Activated naive CD4-positive, alpha-beta T cell treated with anti-CD3 and anti-CD28 coated beads, Interleukin-2, amount 10 ng/mL, durations not matched to agents 7 days and 5 days (primary cell): Measurements from ENCODE around the gene ADARB2.

ENCODE experiments used
- CTCF ChIA-PET: fragments of 350-600 bp; sonication (Branson Sonifier 250); formaldehyde crosslinking; loops from one replicate; lab custom pipeline; 2021; ENCODE audit warnings: antibody characterized with exemption; lab: Charles Lee
- DNase-seq: peaks from one replicate; pipeline ENCODE4 v3.0.0-alpha.2; 2020
- H3K27ac Mint-ChIP-seq: one replicate; pipeline ENCODE4 v1.8.0; 2021; ENCODE audit warnings: mild to moderate bottlenecking, moderate library complexity, mixed read lengths
- H3K27me3 Mint-ChIP-seq: one replicate; pipeline ENCODE4 v1.8.0; 2021; ENCODE audit warnings: mild to moderate bottlenecking, mixed read lengths
- H3K36me3 Mint-ChIP-seq: one replicate; pipeline ENCODE4 v1.8.0; 2021; ENCODE audit warnings: mixed read lengths
- H3K4me1 Mint-ChIP-seq: one replicate; pipeline ENCODE4 v1.8.0; 2021; ENCODE audit warnings: mixed read lengths
- H3K4me3 Mint-ChIP-seq: one replicate; pipeline ENCODE4 v1.8.0; 2021; ENCODE audit warnings: mild to moderate bottlenecking, moderate library complexity, mixed read lengths
- H3K9me3 Mint-ChIP-seq: one replicate; pipeline ENCODE4 v1.8.0; 2021; ENCODE audit warnings: mixed read lengths

ADARB2 gene

DNA sequence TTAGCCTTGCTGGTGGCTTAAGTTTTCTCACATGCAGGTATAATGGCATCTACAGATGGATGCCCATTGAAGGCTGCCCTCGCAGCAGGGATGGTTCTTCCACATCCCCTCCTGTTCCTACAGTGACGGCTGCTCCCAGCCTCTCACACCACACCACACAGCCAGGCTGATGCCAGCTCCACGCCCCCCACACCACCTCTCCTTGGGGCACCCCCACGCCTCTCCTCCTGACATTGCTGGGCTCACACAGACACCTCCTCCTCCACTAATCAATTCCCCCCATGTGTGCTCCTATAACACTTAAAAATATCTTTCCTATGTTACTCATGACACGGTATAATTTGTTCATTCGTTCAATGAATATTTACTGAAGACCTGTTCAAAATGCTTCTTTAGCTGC, 437.1 kb downstream of the ADARB2 start:
- Mint-ChIP-seq H3K4me1 (no peaks in the 10 kb centered on the region), H3K27ac (no peak overlapping the region), H3K36me3 (no peaks in the 10 kb centered on the region), H3K4me3 (no peak overlapping the region), H3K9me3 (no peaks in the 10 kb centered on the region), H3K27me3 (peaks cover under 1% of the 10 kb centered on the region)
- no peak for DNase-seq
- CTCF ChIA-PET, result no interaction called here

DNA sequence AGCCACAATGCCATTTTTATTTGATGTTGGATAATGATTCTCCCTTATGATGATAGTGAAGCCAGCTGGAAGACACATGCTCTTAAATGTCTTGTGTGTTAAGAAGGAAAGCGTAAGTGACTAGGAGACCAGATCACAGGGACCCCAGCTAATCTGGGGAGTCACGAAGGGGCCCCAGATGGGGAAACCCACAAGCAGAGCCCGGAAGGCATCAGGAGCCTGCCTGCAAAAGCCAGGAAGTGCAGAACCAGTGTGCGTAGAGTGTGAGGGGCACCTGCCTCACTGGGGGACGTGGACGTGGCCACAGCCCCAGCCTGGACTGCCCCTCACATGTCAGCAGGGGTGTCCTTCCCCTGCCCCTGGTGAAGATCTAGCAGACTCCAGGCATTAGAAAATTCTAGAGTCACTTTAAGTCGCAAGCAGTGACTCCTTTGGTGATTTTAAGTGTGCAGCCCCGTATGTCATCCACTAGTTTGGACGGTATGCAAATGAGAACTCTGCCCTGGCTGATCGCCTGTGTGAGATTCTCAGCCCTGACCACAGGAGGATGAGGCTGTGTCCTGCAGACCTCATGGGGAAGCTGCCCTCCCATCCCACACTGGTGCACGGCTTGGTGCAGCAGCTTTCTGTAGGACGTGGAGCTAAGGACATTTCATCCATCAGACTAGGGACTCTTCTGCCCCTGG, 438.1 kb downstream of the ADARB2 start:
- no peak overlapping the region for H3K4me3 Mint-ChIP-seq
- H3K36me3 Mint-ChIP-seq, result no peaks in the 10 kb centered on the region
- CTCF ChIA-PET, result no interaction called here
- H3K9me3 Mint-ChIP-seq, result no peaks in the 10 kb centered on the region
- peaks cover 11% of the 10 kb centered on the region for H3K27me3 Mint-ChIP-seq
- DNase-seq, result no peak
- no peak overlapping the region for H3K27ac Mint-ChIP-seq
- no peaks in the 10 kb centered on the region for H3K4me1 Mint-ChIP-seq

DNA sequence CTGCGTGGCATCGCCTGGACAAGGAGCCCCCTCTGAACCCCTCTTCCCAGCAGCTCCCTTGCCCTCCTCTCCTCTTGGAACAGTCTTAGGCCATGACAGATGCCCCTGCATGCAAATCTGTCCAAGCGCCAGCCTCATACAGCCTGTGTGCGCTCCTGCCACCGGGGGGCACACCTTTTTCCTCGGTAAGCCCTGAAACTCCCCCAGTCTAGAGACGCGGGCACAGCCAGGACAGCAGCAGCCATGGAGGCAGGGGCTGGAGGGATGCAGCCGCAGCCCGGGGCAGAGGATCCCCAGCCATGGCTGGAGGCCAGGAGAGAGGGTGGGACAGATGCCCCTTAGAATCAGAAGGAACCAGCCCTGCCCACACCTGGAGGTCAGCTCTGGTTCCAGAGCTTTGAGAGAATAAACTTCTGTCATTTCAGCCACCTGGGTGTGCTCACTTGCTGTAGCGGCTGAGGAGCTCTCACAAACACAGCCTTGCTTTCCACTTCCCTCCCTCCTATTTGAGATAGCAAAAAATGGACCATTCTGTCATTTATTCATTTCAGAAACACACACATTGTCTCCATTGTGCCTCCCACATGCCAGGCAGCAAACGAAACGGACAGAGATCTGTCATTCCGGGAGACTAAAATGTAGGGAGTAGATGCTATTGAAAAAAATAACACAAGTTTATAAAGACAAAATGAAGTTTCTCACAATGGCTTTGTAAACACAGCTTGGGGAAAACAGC, 439.6 kb downstream of the ADARB2 start:
- DNase-seq, result no peak
- no peaks in the 10 kb centered on the region for H3K36me3 Mint-ChIP-seq
- H3K9me3 Mint-ChIP-seq, result no peaks in the 10 kb centered on the region
- H3K4me3 Mint-ChIP-seq, result no peak overlapping the region
- no peak overlapping the region for H3K27ac Mint-ChIP-seq
- H3K27me3 Mint-ChIP-seq, result peaks cover 25% of the 10 kb centered on the region
- H3K4me1 Mint-ChIP-seq, result peaks cover 5% of the 10 kb centered on the region
- CTCF ChIA-PET, result no interaction called here

DNA sequence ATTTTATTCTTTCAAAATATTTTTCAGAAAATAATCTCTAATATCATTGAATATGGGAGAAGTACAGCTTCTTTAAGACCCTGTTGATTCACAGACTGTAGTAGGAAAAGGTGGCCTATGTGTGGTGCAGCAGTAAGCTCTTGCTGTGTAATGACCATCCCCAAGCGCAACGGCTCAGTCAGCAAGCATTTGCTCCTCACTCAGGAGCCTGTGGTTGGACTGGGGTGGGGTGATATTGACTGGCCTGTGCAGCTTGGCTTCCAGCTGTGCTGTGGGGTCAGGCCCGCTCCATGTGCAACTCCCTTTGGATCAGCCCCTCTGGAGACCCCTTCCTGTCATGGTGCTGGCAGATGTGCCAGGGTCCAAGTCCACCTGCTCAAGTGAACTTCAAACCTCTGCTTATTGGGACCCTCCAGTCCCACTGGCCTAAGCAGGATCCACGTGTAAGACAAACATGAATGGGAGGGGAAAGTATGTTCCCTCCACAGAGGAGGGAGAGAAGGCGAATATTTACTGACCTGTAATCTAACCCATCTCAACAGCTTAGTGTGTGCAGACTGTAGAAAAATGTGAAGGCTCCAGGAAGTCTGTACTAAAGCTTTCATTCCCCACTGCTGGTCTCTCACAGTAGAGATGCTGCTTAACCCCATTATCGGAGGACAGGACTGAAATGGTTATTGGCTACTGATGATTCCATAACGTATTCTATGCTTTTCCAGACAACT, 441.4 kb downstream of the ADARB2 start:
- DNase-seq, result no peak
- CTCF ChIA-PET, result no interaction called here
- Mint-ChIP-seq H3K4me3 (no peak overlapping the region), H3K9me3 (no peaks in the 10 kb centered on the region), H3K27ac (no peak overlapping the region), H3K27me3 (peaks cover 38% of the 10 kb centered on the region), H3K36me3 (no peaks in the 10 kb centered on the region), H3K4me1 (peaks cover 5% of the 10 kb centered on the region)

DNA sequence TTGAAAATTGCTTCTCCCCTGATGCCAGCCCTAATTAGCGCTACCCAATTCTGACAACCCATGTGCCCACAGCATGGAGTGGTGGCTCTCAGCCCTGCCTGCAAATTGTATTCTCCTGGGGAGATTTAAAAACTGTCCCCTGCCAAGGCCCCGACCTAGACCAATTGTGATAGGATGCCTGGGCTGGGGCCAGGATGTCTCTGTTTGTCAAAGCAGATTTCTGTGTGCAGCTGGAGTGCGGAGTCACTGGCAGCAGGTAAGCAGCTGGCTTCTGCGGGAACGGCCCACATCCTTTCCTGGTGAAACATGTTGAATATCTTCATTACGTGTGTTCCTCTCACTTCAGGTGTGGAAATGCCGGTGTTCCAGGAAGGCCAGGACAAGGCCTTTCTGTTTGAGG, 442.6 kb downstream of the ADARB2 start:
- Mint-ChIP-seq H3K36me3 (no peaks in the 10 kb centered on the region), H3K27ac (no peak overlapping the region), H3K4me3 (no peak overlapping the region), H3K27me3 (peaks cover 38% of the 10 kb centered on the region), H3K4me1 (peaks cover 5% of the 10 kb centered on the region), H3K9me3 (no peaks in the 10 kb centered on the region)
- CTCF ChIA-PET, result no interaction called here
- no peak for DNase-seq

DNA sequence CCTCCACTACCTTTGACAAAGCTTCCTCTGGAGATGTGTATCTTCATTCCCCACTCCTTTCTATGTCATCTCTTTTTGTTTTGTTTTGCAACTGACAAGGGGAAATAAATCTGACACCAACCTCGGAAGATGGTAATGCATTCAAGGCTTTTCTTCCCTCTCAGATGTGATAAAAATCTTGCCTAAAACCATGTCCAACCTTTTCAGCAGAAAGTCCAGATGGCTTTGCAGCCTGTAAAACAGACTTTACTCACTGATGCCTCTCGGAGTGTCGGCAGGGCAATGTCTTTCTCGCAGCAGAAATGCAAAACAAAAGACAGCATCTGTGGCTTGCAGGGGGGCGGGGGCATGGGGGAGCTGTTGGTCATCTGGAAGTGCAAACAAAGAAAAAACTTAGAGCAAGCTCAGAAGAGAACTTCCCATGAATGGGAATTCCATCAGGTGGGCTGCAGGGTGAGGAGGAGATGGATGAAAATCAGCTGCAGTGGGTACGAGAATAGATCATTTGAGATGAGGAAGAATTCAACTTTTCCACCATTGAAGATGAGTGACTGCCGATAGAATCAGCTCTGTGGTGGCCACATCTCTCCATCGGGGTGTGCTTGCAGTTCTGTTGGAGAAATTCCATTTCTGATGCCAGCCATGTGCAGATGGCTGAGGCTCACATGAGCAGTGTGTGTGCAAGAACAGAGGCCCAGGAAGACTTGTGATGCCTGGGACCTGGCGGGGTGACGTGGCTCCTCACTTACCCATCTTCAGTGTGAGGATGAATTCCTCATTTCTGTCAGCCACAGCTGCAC, 443.5 kb downstream of the ADARB2 start:
- CTCF ChIA-PET, result no interaction called here
- no peak for DNase-seq
- H3K9me3 Mint-ChIP-seq, result no peaks in the 10 kb centered on the region
- no peak overlapping the region for H3K4me3 Mint-ChIP-seq
- peaks cover 5% of the 10 kb centered on the region for H3K4me1 Mint-ChIP-seq
- H3K36me3 Mint-ChIP-seq, result no peaks in the 10 kb centered on the region
- H3K27ac Mint-ChIP-seq, result no peak overlapping the region
- H3K27me3 Mint-ChIP-seq, result peaks cover 47% of the 10 kb centered on the region

DNA sequence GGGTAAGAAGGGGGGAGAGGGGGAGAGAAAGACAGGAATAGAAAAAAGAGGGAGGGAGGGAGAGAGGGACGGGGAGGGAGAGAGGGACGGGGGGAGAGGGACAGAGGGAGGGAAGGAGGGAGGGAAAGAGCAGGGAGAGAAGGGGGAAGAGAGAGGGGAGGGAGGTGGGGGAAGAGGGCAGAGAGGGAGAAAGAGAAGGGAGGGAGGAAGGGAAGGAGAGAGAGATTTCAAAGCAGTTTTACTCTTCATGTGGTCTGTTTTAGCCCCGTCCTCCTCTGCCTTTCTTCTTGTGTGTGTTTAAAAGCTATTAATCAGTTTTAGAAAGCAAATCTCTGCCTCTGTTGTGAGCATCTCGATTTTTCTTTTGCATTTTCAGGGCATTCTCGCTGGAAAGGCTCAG, 444.2 kb downstream of the ADARB2 start:
- H3K27ac Mint-ChIP-seq, result no peak overlapping the region

DNA sequence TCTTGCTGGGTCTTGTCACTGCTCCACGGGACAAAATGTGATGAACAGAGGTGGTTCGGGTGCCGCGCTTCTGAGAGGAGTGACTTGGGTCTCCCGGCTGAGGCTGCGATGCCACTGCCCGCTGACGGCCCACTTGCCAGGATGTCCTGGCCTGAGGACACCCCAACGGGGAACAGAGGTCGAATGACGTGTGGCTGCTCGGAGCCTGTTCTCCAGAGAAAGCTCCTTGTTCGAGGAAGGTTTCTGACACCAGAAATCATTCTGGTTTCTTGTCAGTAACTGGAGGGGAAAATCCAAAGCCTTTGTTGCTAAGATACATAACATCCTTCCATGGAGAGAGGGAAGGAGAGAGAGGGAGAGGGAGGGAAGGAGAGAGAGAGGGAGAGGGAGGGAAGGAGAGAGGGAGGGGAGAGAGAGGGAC, 444.7 kb downstream of the ADARB2 start:
- no peaks in the 10 kb centered on the region for H3K9me3 Mint-ChIP-seq
- peaks cover 9% of the 10 kb centered on the region for H3K4me1 Mint-ChIP-seq
- H3K4me3 Mint-ChIP-seq, result no peak overlapping the region
- peaks cover 48% of the 10 kb centered on the region for H3K27me3 Mint-ChIP-seq
- CTCF ChIA-PET, result no interaction called here
- no peaks in the 10 kb centered on the region for H3K36me3 Mint-ChIP-seq
- no peak for DNase-seq
- no peak overlapping the region for H3K27ac Mint-ChIP-seq

More for the DNA sequence above, 444.2 kb downstream of the ADARB2 start:
- Mint-ChIP-seq H3K27me3 (peaks cover 48% of the 10 kb centered on the region), H3K9me3 (no peaks in the 10 kb centered on the region), H3K4me1 (peaks cover 5% of the 10 kb centered on the region), H3K36me3 (no peaks in the 10 kb centered on the region), H3K4me3 (no peak overlapping the region)
- CTCF ChIA-PET, result no interaction called here
- DNase-seq, result no peak

DNA sequence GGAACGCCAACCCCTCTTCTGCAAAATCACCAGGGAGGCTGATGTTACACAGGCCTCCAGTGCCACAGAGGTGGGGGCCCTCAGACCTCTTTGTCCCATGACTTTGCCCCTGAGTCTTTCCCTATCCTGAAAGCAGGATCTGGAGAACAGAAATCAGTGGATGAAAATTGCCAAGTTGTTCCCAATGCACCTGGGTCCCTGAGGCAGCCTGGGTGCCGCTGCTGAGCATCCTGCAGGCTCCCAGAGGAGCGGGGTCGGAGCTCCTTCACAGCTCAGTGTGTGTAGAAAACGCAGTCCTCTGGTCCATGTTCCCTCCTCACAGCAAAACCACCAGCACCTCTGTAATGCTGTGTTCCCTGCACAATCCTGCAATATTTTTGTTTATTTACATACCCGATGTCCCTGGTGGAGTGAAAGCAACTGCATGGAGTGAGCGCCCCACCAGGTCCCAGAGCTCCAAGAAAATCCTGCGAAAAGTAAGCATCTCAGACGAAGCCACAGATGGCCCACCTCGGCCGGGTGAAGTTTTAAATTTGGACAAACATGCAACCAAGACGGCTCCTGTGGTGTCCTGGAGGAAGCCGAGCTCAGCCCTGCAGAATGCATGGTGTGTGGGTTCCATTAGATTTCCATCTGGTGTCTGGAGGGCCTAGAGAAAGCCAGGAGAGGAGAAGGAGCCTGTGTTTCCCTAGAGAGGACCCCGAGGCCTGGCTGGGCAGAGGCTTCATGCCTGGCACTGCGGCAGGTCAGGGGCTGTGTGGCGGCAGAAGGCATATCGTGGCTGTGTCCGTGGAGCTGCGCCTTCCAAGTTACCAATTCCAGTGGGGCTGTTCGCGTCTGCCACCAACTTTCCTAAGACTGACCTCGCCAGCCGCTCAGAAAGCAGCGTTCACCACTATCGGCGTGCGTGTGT, 445.9 kb downstream of the ADARB2 start:
- Mint-ChIP-seq H3K36me3 (no peaks in the 10 kb centered on the region), H3K9me3 (no peaks in the 10 kb centered on the region), H3K4me1 (peaks cover 9% of the 10 kb centered on the region), H3K4me3 (no peak overlapping the region), H3K27ac (no peak overlapping the region), H3K27me3 (peaks cover 48% of the 10 kb centered on the region)
- CTCF ChIA-PET, result no interaction called here
- DNase-seq, result no peak

DNA sequence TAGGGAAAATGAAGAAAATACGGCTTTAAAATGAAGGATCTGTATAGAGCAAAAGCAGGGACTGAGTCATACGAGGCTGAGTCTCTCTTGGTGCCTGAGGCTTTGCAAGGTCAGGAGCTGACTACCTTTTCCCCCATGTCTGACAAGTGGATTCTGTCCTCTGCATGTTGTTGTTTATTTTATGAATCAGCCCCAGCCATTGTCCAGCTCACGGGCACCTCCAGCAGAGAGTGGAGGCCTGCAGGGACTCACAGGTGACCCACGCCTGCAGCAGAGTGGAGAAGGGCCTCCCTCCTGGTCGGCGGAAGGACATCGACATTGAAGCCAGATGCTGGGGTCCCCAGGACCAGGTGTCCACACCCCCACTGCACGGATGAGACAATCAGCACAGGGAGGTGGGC, 447.3 kb downstream of the ADARB2 start:
- H3K27ac Mint-ChIP-seq, result no peak overlapping the region
- peaks cover 46% of the 10 kb centered on the region for H3K27me3 Mint-ChIP-seq
- no peak overlapping the region for H3K4me3 Mint-ChIP-seq
- no peaks in the 10 kb centered on the region for H3K9me3 Mint-ChIP-seq
- H3K36me3 Mint-ChIP-seq, result no peaks in the 10 kb centered on the region
- CTCF ChIA-PET, result no interaction called here
- DNase-seq, result no peak
- H3K4me1 Mint-ChIP-seq, result peaks cover 9% of the 10 kb centered on the region

DNA sequence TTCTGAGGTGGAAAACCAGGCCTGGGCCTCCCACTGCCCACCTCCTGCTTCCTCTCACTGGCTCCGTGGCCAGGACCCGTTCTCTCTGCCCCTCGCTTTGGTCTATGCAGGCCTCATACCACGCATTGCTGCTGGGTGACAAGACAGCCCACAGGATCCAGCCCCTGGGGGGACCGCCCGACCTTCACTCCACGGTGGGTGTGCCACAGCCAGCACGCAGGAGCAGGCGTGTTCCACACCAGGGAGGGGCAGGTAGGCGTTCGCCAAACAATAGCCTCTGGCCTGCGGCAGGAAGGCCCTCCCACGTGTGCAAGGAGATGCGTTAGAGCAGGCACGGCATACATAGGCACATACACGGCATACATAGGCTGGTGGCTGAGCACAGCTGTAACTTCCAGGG, 447.7 kb downstream of the ADARB2 start:
- Mint-ChIP-seq H3K36me3 (no peaks in the 10 kb centered on the region), H3K4me1 (peaks cover 9% of the 10 kb centered on the region), H3K4me3 (no peak overlapping the region), H3K27ac (no peak overlapping the region), H3K9me3 (no peaks in the 10 kb centered on the region), H3K27me3 (peaks cover 42% of the 10 kb centered on the region)
- DNase-seq, result no peak
- CTCF ChIA-PET, result no interaction called here

DNA sequence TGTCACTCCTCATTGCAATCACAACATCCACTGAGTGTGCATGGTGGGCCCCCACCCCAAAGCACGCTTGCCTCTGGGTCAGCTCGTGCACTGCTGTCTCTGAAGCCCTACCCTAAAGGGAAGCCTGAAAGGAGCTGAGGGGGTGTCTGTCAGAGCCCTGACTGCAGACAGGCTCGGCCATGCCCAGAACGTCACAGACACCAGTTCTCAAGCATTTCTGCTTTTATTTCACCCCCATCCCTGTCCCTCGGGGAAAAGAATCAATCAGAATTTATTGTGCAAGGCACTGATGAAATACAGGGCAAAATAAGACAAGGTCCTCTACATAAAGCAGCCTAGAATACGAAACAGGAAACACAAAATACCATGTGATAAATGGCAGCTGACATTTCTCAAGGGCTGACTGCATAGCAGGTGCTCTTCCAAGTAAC, 449.3 kb downstream of the ADARB2 start:
- no peak for DNase-seq
- CTCF ChIA-PET, result no interaction called here
- H3K4me3 Mint-ChIP-seq, result no peak overlapping the region
- H3K27ac Mint-ChIP-seq, result no peak overlapping the region
- peaks cover 4% of the 10 kb centered on the region for H3K4me1 Mint-ChIP-seq
- peaks cover 29% of the 10 kb centered on the region for H3K27me3 Mint-ChIP-seq
- H3K9me3 Mint-ChIP-seq, result no peaks in the 10 kb centered on the region
- no peaks in the 10 kb centered on the region for H3K36me3 Mint-ChIP-seq

DNA sequence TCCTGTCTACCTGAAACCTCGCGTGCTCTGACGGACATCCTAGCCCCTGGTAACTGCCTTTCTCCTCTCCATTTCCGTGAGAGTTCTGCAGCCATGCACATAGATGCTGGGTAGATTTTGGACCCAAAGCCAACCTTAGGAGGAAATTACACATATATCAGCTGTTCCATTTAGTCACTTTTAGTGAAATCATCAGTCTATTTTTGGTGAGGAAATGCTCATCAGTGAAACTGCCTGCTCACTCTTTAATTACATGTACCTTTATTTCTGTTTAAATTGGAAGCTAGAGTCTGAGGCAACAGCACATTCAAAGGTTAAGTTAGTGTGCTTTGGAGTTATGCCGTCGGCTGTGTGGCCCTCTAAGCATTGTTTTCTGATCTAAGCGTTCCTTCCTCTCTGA, 449.8 kb downstream of the ADARB2 start:
- Mint-ChIP-seq H3K27ac (no peak overlapping the region), H3K27me3 (peaks cover 24% of the 10 kb centered on the region), H3K36me3 (no peaks in the 10 kb centered on the region), H3K9me3 (no peaks in the 10 kb centered on the region), H3K4me1 (peaks cover 4% of the 10 kb centered on the region), H3K4me3 (no peak overlapping the region)
- CTCF ChIA-PET, result no interaction called here
- DNase-seq, result no peak
